ENCODE measurements around the gene PRKAR1B.

Gene PRKAR1B

GRCh38 chr7:590731-591551, 136.1 kb downstream of the PRKAR1B start:
- TF ChIP-seq MAX (IDR thresholded peaks at IDR 0.05) (peak; percentile 38), TCF12 (IDR thresholded peaks at IDR 0.05; ENCODE audit: low read depth) (no peak), ZBTB7A (IDR thresholded peaks at IDR 0.05; ENCODE audit: low read depth) (peak; percentile 48; the same call in 1 of the 2 replicates)

- TF ChIP-seq TAF1 (IDR thresholded peaks at IDR 0.05; ENCODE audit: low read depth) (no peak), USF1 (IDR thresholded peaks at IDR 0.05) (no peak), EGR1 (IDR thresholded peaks at IDR 0.05) (no peak), FOXM1 (IDR thresholded peaks at IDR 0.05; ENCODE audit: borderline replicate concordance, low read depth) (no peak)
Measured at GRCh38 chr7:589781-590575, 137.1 kb downstream of the PRKAR1B start.

GRCh38 chr7:587767-588166, 139.3 kb downstream of the PRKAR1B start:
- TF ChIP-seq TEAD4 (IDR thresholded peaks at IDR 0.05): no peak
- TF ChIP-seq USF1 (IDR thresholded peaks at IDR 0.05): no peak
- TF ChIP-seq YY1 (IDR thresholded peaks at IDR 0.05; ENCODE audit: low read depth): no peak
- no peak for TF ChIP-seq CEBPB (IDR thresholded peaks at IDR 0.05)
- TF ChIP-seq EP300 (IDR thresholded peaks at IDR 0.05; ENCODE audit: borderline replicate concordance): no peak
- TF ChIP-seq TCF12 (IDR thresholded peaks at IDR 0.05; ENCODE audit: low read depth): no peak
- no peak for TF ChIP-seq CREB1 (IDR thresholded peaks at IDR 0.05; ENCODE audit: low read depth)
- no peak for TF ChIP-seq RAD21 (IDR thresholded peaks at IDR 0.05; ENCODE audit: low read depth)
- TF ChIP-seq MAX (IDR thresholded peaks at IDR 0.05): no peak
- no peak for TF ChIP-seq TAF1 (IDR thresholded peaks at IDR 0.05; ENCODE audit: low read depth)
- no peak for TF ChIP-seq NFIC (IDR thresholded peaks at IDR 0.05)
- no peak for TF ChIP-seq EGR1 (IDR thresholded peaks at IDR 0.05)

GRCh38 chr7:586494-586893, 140.6 kb downstream of the PRKAR1B start:
- TF ChIP-seq RAD21 (IDR thresholded peaks at IDR 0.05; ENCODE audit: low read depth): no peak
- TF ChIP-seq TCF12 (IDR thresholded peaks at IDR 0.05; ENCODE audit: low read depth): no peak
- no peak for TF ChIP-seq EP300 (IDR thresholded peaks at IDR 0.05; ENCODE audit: borderline replicate concordance)
- TF ChIP-seq TAF1 (IDR thresholded peaks at IDR 0.05; ENCODE audit: low read depth): no peak
- no peak for TF ChIP-seq MAX (IDR thresholded peaks at IDR 0.05)
- no peak for TF ChIP-seq CEBPB (IDR thresholded peaks at IDR 0.05)

- TF ChIP-seq FOXM1 (IDR thresholded peaks at IDR 0.05; ENCODE audit: borderline replicate concordance, low read depth) (no peak), MAX (IDR thresholded peaks at IDR 0.05) (no peak), USF1 (IDR thresholded peaks at IDR 0.05) (no peak), EP300 (IDR thresholded peaks at IDR 0.05; ENCODE audit: borderline replicate concordance) (no peak), EGR1 (IDR thresholded peaks at IDR 0.05) (no peak), CREB1 (IDR thresholded peaks at IDR 0.05; ENCODE audit: low read depth) (no peak), NFIC (IDR thresholded peaks at IDR 0.05) (no peak), YY1 (IDR thresholded peaks at IDR 0.05; ENCODE audit: low read depth) (no peak), TEAD4 (IDR thresholded peaks at IDR 0.05) (no peak), TCF12 (IDR thresholded peaks at IDR 0.05; ENCODE audit: low read depth) (no peak), ZBTB7A (IDR thresholded peaks at IDR 0.05; ENCODE audit: low read depth) (no peak), CEBPB (IDR thresholded peaks at IDR 0.05) (no peak), TAF1 (IDR thresholded peaks at IDR 0.05; ENCODE audit: low read depth) (no peak), REST (IDR thresholded peaks at IDR 0.05; ENCODE audit: low read depth) (no peak), RAD21 (IDR thresholded peaks at IDR 0.05; ENCODE audit: low read depth) (no peak)
Measured at GRCh38 chr7:585873-586272, 141.2 kb downstream of the PRKAR1B start.

GRCh38 chr7:585229-585711, 141.8 kb downstream of the PRKAR1B start:
- TF ChIP-seq EP300 (IDR thresholded peaks at IDR 0.05; ENCODE audit: borderline replicate concordance) (no peak), NFIC (IDR thresholded peaks at IDR 0.05) (no peak), ZBTB7A (IDR thresholded peaks at IDR 0.05; ENCODE audit: low read depth) (no peak), MAX (IDR thresholded peaks at IDR 0.05) (no peak), CEBPB (IDR thresholded peaks at IDR 0.05) (no peak), REST (IDR thresholded peaks at IDR 0.05; ENCODE audit: low read depth) (no peak), EGR1 (IDR thresholded peaks at IDR 0.05) (no peak)
